ENCODE data around the gene DRD4.

The DRD4 gene

DNA sequence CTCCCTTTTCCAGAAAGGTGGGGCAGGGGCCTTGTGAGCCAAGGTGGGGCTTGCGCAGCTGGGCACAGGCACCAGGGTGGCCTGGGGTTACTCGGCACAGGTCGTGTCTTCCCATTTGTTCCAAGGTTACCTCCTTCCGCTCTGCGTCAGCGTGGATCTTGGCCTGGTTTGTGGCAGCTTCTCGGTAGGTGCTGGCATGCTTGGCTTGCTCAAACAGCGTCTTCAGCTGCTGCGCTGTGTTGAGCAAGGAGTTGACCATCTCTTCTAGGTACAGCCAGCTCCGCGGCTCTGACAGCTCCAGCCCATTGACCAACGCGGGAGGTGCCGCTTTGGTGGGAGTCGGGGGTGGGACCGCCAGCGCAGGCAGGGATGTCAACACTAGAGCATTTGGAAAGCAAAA, 37.3 kb downstream of the DRD4 start:
- in situ Hi-C loops (cut with HindIII; ENCODE audit: low pct_ligation_motif_present, low sequenced_read_pairs): no loop called here
- peaks cover 37% of the 10 kb centered on the region for H3K36me3 ChIP-seq (replicated peaks)
- TF ChIP-seq, protein P1, sequence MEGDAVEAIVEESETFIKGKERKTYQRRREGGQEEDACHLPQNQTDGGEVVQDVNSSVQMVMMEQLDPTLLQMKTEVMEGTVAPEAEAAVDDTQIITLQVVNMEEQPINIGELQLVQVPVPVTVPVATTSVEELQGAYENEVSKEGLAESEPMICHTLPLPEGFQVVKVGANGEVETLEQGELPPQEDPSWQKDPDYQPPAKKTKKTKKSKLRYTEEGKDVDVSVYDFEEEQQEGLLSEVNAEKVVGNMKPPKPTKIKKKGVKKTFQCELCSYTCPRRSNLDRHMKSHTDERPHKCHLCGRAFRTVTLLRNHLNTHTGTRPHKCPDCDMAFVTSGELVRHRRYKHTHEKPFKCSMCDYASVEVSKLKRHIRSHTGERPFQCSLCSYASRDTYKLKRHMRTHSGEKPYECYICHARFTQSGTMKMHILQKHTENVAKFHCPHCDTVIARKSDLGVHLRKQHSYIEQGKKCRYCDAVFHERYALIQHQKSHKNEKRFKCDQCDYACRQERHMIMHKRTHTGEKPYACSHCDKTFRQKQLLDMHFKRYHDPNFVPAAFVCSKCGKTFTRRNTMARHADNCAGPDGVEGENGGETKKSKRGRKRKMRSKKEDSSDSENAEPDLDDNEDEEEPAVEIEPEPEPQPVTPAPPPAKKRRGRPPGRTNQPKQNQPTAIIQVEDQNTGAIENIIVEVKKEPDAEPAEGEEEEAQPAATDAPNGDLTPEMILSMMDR (IDR thresholded peaks at IDR 0.05; ENCODE audit: low read depth, low read length, missing control alignments): no peak

DNA sequence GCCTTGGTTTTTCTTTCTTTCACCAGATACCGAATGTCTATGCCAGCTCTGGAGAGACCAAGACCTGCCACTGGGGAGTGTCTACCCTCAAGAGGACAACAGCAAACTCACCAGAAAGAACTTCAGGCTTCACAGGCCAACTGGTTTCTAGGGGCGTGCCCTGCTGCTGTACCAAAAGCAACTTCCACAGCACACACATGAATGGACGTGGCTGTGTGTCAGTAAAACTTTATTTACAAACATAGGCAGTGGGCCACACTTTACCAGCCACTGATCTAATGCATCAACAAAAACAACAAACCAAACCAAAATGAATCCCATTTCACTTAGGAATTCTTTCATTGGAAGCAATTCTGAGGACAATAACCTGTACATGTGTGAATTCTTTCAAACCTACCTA, 41.2 kb downstream of the DRD4 start:
- Histone ChIP-seq H3K27ac (no peak overlapping the region), H3K36me3 (replicated peaks) (peaks cover 47% of the 10 kb centered on the region), H3K4me3 (ENCODE audit: low read depth, low read length) (no peak overlapping the region), H3K27me3 (replicated peaks) (no peaks in the 10 kb centered on the region)
- TF ChIP-seq, protein P1 (IDR thresholded peaks at IDR 0.05; ENCODE audit: low read depth, low read length, missing control alignments): no peak
- in situ Hi-C loops (cut with HindIII; ENCODE audit: low pct_ligation_motif_present, low sequenced_read_pairs): no loop called here
- no peak for DNase-seq

More for the DNA sequence above, 37.3 kb downstream of the DRD4 start:
- DNase-seq: no peak
- no peaks in the 10 kb centered on the region for H3K27me3 ChIP-seq (replicated peaks)
- no peak overlapping the region for H3K4me3 ChIP-seq (ENCODE audit: low read depth, low read length)
- H3K27ac ChIP-seq: no peak overlapping the region

DNA sequence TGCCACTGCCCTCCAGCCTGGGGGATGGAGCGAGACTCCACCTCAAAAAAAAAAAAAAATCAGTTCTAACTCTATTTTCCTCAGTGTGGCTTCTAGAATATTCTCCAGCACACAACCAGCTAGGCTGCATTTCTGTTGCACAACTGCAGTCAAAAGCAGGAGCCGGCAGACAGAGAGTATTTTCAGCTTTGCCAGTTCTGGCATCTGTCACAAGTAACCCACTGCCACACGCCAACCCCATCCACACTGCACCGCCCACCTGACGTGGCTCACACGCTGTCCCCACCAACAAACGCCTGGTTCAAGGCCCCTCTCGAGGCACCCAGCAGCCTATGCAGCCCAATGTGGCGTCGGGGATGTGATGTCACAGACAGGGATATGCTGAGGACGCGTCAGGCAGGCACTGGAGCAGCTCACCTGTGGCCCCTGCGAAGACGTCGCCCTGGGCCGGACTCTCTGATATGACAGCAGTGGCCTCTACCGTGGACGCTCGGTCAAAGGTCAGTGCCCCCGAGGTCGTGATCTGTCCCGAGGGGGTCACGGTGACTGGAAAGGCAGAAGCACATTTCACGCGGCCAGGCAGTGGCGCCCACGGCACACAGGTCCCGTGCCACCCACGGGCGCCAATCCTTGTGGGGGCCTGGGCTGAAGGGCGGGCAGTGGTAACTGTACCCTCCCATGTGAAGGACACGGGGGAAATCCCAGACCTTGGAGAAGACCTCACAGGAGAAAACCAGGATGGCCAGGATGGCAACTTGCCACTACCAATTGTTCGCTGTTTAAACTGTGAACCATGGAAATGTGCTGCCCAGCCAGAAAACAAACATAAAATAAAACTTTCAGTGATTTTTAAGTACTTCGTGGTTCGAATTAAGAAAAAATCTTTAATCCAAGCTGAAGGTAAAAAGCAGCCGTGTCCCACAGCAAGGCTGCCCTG, 42.5 kb downstream of the DRD4 start:
- Histone ChIP-seq H3K27me3 (replicated peaks) (no peaks in the 10 kb centered on the region), H3K27ac (no peak overlapping the region), H3K36me3 (replicated peaks) (peaks cover 45% of the 10 kb centered on the region), H3K4me3 (ENCODE audit: low read depth, low read length) (no peak overlapping the region)
- in situ Hi-C loops (cut with HindIII; ENCODE audit: low pct_ligation_motif_present, low sequenced_read_pairs): no loop called here
- no peak for DNase-seq
- TF ChIP-seq, protein P1 (IDR thresholded peaks at IDR 0.05; ENCODE audit: low read depth, low read length, missing control alignments): no peak

DNA sequence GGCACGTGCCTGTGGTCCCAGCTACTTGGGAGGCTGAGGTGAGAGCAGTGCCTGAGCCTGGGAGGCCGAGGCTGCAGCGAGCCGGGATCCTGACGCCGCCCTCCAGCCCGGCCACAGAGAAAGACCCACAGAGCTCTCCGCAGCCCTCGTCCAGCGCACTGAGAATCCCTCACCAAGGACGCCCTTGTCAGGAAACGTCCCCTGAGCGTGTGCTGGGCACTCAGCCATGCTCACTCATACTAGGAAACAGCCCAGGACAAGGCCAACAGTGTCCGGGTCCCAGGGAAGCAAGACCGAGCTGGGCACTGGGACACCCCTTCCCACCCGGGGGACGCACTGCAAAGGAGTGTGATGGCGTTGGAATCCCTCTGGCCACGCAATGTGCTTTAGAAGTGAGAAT, 43.4 kb downstream of the DRD4 start:
- TF ChIP-seq, protein P1 (IDR thresholded peaks at IDR 0.05; ENCODE audit: low read depth, low read length, missing control alignments): no peak
- H3K4me3 ChIP-seq (ENCODE audit: low read depth, low read length): no peak overlapping the region
- no peak overlapping the region for H3K27ac ChIP-seq
- peaks cover 49% of the 10 kb centered on the region for H3K36me3 ChIP-seq (replicated peaks)
- in situ Hi-C loops (cut with HindIII; ENCODE audit: low pct_ligation_motif_present, low sequenced_read_pairs): no loop called here
- no peaks in the 10 kb centered on the region for H3K27me3 ChIP-seq (replicated peaks)
- no peak for DNase-seq

DNA sequence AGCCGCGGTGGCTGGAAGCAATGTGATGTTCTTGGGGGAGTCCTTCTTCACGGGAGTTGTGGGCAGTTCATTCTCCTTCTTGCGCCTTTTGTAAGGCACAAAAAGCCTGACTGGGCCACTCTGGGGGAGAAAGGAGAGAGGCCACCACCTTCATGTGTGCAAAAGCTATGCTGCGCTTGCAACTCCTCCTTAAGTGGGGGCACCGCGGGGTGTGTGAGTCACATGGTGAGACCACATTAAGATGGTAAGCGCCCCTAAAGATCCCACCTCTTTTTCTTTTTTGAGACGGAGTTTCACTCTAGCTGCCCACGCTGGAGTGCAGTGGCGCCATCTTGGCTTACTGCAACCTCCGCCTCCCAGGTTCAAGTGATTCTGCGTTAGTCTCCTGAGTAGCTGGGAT, 43.9 kb downstream of the DRD4 start:
- in situ Hi-C loops (cut with HindIII; ENCODE audit: low pct_ligation_motif_present, low sequenced_read_pairs): no loop called here
- DNase-seq: no peak
- no peak overlapping the region for H3K4me3 ChIP-seq (ENCODE audit: low read depth, low read length)
- peaks cover 51% of the 10 kb centered on the region for H3K36me3 ChIP-seq (replicated peaks)
- no peaks in the 10 kb centered on the region for H3K27me3 ChIP-seq (replicated peaks)
- H3K27ac ChIP-seq: no peak overlapping the region
- TF ChIP-seq, protein P1 (IDR thresholded peaks at IDR 0.05; ENCODE audit: low read depth, low read length, missing control alignments): no peak

All from brain microvascular endothelial cell (primary cell).